Smooth muscle cell (in vitro differentiated cells): ENCODE data around the gene CFAP221. TPM values are rescaled to one million over a fixed set of nuclear protein-coding genes. Genes with fewer than 3 reads are reported as not detected.

ENCODE experiments used
- DNase-seq: peaks from one replicate; lab custom pipeline; 2025; ENCODE audit not compliant: unreplicated experiment; lab: John Stamatoyannopoulos, UW
- H2AFZ ChIP-seq: fragments of 200-600 bp; sonication (generic); 2 replicates; pipeline ENCODE4 v1.6.0; 2016; ENCODE audit warnings: antibody characterized with exemption, low read depth, mild to moderate bottlenecking
- H3F3A ChIP-seq: fragments of 200-600 bp; sonication (generic); 2 replicates; pipeline ENCODE4 v1.6.0; 2017; ENCODE audit warnings: antibody characterized with exemption, low read depth
- H3K27ac ChIP-seq: fragments of 200-600 bp; sonication (generic); 2 replicates; pipeline ENCODE4 v1.5.1; 2016; ENCODE audit warnings: low read depth, mild to moderate bottlenecking
- H3K27me3 ChIP-seq: fragments of 200-600 bp; sonication (generic); 2 replicates; pipeline ENCODE4 v1.6.1; 2016; ENCODE audit warnings: low read depth, mild to moderate bottlenecking
- H3K36me3 ChIP-seq: fragments of 200-600 bp; sonication (generic); 2 replicates; pipeline ENCODE4 v1.5.1; 2016; ENCODE audit warnings: low read depth
- H3K4me1 ChIP-seq: fragments of 200-600 bp; sonication (generic); 2 replicates; pipeline ENCODE4 v1.5.1; 2016; ENCODE audit warnings: low read depth
- H3K4me2 ChIP-seq: fragments of 200-600 bp; sonication (generic); 2 replicates; pipeline ENCODE4 v1.6.0; 2016; ENCODE audit warnings: mild to moderate bottlenecking
- H3K4me3 ChIP-seq: fragments of 200-600 bp; sonication (generic); 2 replicates; pipeline ENCODE4 v1.5.1; 2016; ENCODE audit warnings: mild to moderate bottlenecking
- H3K79me2 ChIP-seq: fragments of 200-600 bp; sonication (generic); 2 replicates; pipeline ENCODE4 v1.6.0; 2016; ENCODE audit warnings: low read depth, mild to moderate bottlenecking
- H3K9ac ChIP-seq: fragments of 200-600 bp; sonication (generic); 2 replicates; pipeline ENCODE4 v1.6.0; 2016; ENCODE audit warnings: low read depth
- H3K9me3 ChIP-seq: fragments of 200-600 bp; sonication (generic); replicated peaks from 2 replicates; pipeline ENCODE4 v1.5.1; 2016; ENCODE audit warnings: low read depth
- H4K20me1 ChIP-seq: fragments of 200-600 bp; sonication (generic); 2 replicates; pipeline ENCODE4 v1.6.0; 2016; ENCODE audit warnings: low read depth
- CTCF ChIP-seq: fragments of 200-600 bp; sonication (generic); IDR thresholded peaks from 2 replicates; pipeline ENCODE4 v1.5.1; 2017; ENCODE audit warnings: borderline replicate concordance, mild to moderate bottlenecking, antibody characterized with exemption; ENCODE audit not compliant: insufficient read depth, poor library complexity, severe bottlenecking
- WGBS: methylation state at CpG from one replicate; pipeline ENCODE4 v1.1.7; 2016; ENCODE audit warnings: low lambda C conversion rate; 5-methylcytosine and 5-hydroxymethylcytosine counted together
- polyA plus RNA-seq: library from polyadenylated mRNA; unstranded; fragments of >200 nt; fragmentation: Nextera tagmentation; extraction: Ambion mirVana; gene quantifications from 2 replicates; pipeline ENCODE4 v1.2.1, GENCODE V29; 2016
- total RNA-seq: library from RNA; depleted of rRNA; stranded (reverse); fragments of >200 nt; gene quantifications from 2 replicates; pipeline ENCODE4 v1.2.3, GENCODE V29; 2014

CFAP221 gene
- total and polyA plus RNA-seq, 2 experiments from 2014 or later: 0.17 to 0.31 TPM

GRCh38 chr2:119647440-119648169 lies 103.4 kb downstream of the CFAP221 start:
- Histone ChIP-seq H3K9me3 (no peaks in the 10 kb centered on the region), H3K4me2 (no peak overlapping the region), H2AFZ (no peak overlapping the region), H3K27me3 (no peaks in the 10 kb centered on the region), H3K79me2 (no peaks in the 10 kb centered on the region), H3K4me1 (no peaks in the 10 kb centered on the region), H3F3A (no peaks in the 10 kb centered on the region), H4K20me1 (no peaks in the 10 kb centered on the region), H3K27ac (no peak overlapping the region), H3K36me3 (no peaks in the 10 kb centered on the region), H3K9ac (no peak overlapping the region), H3K4me3 (no peak overlapping the region)
- WGBS: 97% methylated on average over 7 of the region's 7 CpGs
- no peak for DNase-seq
- TF ChIP-seq CTCF: no peak

DNA sequence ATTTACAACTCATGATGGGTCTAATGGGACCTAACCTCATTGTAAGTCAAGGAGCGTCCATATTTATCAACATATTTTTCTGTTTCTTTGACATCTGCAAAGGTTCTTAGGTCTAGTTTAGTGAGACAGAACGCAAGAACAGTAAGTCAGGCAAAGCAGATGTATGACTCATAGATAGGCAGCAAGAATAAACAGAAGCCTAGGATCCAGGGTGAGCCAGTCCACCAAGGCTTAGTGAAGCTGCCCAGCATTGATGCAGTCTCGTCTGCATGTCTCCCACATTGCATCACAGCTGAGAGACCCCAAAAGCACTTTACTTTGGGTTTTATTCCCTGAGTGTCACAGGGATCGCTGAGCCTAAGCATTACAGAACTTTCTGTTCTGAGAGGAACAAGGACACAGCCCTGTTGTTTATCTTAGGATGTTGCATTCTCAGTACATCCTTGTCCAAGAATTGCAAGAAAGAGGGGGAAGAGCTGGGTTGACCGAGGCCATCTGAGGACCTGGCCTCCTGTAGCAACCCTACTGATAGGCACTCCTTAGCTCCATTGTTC lies 105.2 kb downstream of the CFAP221 start:
- 68% methylated on average over 5 of the region's 5 CpGs for WGBS

GRCh38 chr2:119650206-119650605 lies 106.0 kb downstream of the CFAP221 start:
- Histone ChIP-seq H2AFZ (no peak overlapping the region), H4K20me1 (no peaks in the 10 kb centered on the region), H3K9me3 (no peaks in the 10 kb centered on the region), H3K79me2 (no peaks in the 10 kb centered on the region), H3K4me2 (no peak overlapping the region), H3K4me1 (no peaks in the 10 kb centered on the region), H3F3A (no peaks in the 10 kb centered on the region), H3K4me3 (no peak overlapping the region), H3K27me3 (no peaks in the 10 kb centered on the region), H3K36me3 (no peaks in the 10 kb centered on the region), H3K27ac (peak overlapping the region; percentile 8), H3K9ac (no peak overlapping the region)
- no peak for TF ChIP-seq CTCF
- DNase-seq: no peak
- 75% methylated on average over 3 of the region's 3 CpGs for whole genome bisulfite sequencing

More for the DNA sequence above, 105.2 kb downstream of the CFAP221 start:
- no peaks in the 10 kb centered on the region for H3F3A ChIP-seq
- H3K9me3 ChIP-seq: no peaks in the 10 kb centered on the region
- no peaks in the 10 kb centered on the region for H3K79me2 ChIP-seq
- H3K4me3 ChIP-seq: no peak overlapping the region
- no peak overlapping the region for H2AFZ ChIP-seq
- no peak for DNase-seq
- no peaks in the 10 kb centered on the region for H4K20me1 ChIP-seq
- H3K9ac ChIP-seq: no peak overlapping the region
- no peaks in the 10 kb centered on the region for H3K27me3 ChIP-seq
- no peaks in the 10 kb centered on the region for H3K4me1 ChIP-seq
- H3K4me2 ChIP-seq: no peak overlapping the region
- TF ChIP-seq CTCF: no peak
- no peaks in the 10 kb centered on the region for H3K36me3 ChIP-seq
- no peak overlapping the region for H3K27ac ChIP-seq
